ENCODE measurements around the gene ANKUB1.
"Not testable (repeated sequence)": the region's sequence is repeated elsewhere in the genome, so short reads cannot be mapped to it uniquely, and the experiment has no call there.

Gene ANKUB1

DNA sequence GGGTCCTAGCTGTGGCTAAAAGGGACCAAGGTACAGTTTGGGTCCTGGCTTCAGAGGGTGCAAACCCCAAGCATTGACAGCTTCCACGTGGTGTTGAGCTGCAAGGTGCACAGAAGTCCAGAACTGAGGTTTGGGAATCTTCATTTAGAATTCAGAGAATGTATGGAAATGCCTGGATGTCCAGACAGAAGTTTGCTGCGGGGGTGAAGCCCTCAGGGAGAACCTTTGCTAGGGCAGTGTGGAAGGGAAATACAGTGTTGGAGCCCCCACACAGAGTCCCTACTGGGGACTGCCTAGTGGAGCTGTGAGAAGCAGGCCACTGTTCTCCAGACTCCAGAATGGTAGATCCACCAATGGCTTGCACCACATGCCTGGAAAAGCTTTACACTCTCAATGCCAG is 38.5 kb upstream of the ANKUB1 start:
- no peak for DNase-seq (ENCODE audit: extremely low read depth, insufficient read length)
- no peak overlapping the region for H3K4me3 ChIP-seq (replicated peaks; ENCODE audit: low read depth, low read length)
- TF ChIP-seq, protein P1, sequence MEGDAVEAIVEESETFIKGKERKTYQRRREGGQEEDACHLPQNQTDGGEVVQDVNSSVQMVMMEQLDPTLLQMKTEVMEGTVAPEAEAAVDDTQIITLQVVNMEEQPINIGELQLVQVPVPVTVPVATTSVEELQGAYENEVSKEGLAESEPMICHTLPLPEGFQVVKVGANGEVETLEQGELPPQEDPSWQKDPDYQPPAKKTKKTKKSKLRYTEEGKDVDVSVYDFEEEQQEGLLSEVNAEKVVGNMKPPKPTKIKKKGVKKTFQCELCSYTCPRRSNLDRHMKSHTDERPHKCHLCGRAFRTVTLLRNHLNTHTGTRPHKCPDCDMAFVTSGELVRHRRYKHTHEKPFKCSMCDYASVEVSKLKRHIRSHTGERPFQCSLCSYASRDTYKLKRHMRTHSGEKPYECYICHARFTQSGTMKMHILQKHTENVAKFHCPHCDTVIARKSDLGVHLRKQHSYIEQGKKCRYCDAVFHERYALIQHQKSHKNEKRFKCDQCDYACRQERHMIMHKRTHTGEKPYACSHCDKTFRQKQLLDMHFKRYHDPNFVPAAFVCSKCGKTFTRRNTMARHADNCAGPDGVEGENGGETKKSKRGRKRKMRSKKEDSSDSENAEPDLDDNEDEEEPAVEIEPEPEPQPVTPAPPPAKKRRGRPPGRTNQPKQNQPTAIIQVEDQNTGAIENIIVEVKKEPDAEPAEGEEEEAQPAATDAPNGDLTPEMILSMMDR (IDR thresholded peaks at IDR 0.05; ENCODE audit: insufficient read depth, low read length, poor library complexity, severe bottlenecking), result no peak
- H3K36me3 ChIP-seq (ENCODE audit: control insufficient read depth, insufficient read depth, low read length), result no peaks in the 10 kb centered on the region
- H3K27me3 ChIP-seq (replicated peaks; ENCODE audit: control insufficient read depth, insufficient read depth, low read length), result no peaks in the 10 kb centered on the region

DNA sequence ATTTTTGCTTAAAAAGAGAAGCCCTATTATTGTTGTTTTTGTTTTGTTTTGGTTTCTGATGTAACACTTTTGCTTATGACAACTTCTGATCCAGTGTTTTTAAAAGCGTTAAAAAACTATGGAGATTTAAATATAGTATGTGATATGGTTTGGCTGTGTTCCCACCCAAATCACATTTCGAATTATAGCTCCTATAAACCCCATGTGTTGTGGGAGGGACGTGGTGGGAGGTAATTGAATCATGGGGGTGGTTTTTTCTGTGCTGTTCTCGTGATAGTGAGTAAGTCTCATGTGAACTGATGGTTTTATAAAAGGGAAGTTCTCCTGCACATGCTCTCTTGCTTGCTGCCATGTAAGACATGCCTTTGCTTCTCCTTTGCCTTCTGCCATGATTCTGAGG is 37.3 kb upstream of the ANKUB1 start:
- not testable (repeated sequence) for H3K27me3 ChIP-seq (replicated peaks; ENCODE audit: control insufficient read depth, insufficient read depth, low read length); H3K36me3 ChIP-seq (ENCODE audit: control insufficient read depth, insufficient read depth, low read length); H3K4me3 ChIP-seq (replicated peaks; ENCODE audit: low read depth, low read length); DNase-seq (ENCODE audit: extremely low read depth, insufficient read length)

DNA sequence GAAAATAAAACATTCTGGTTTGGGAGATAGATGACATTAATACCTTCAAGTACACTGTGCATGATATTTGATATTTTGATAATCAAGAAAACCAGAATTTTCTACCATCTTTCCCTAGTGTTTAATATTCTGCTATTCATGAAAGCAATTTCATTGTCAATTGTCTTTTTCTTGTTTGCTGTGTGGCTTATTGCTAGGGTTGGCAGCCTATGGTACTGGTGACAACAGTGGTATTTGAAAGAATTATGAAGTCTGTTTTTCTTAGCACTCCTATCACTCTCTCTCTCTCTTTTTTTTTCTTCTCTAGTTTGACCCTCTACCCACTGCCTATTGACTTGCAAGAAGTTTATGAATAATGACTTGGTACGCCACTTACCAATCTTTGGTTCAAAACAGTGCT is 36.0 kb upstream of the ANKUB1 start:
- Histone ChIP-seq H3K4me3 (replicated peaks; ENCODE audit: low read depth, low read length) (no peak overlapping the region), H3K36me3 (ENCODE audit: control insufficient read depth, insufficient read depth, low read length) (no peaks in the 10 kb centered on the region), H3K27me3 (replicated peaks; ENCODE audit: control insufficient read depth, insufficient read depth, low read length) (no peaks in the 10 kb centered on the region)
- TF ChIP-seq, protein P1 (IDR thresholded peaks at IDR 0.05; ENCODE audit: insufficient read depth, low read length, poor library complexity, severe bottlenecking), result no peak
- DNase-seq (ENCODE audit: extremely low read depth, insufficient read length), result no peak

DNA sequence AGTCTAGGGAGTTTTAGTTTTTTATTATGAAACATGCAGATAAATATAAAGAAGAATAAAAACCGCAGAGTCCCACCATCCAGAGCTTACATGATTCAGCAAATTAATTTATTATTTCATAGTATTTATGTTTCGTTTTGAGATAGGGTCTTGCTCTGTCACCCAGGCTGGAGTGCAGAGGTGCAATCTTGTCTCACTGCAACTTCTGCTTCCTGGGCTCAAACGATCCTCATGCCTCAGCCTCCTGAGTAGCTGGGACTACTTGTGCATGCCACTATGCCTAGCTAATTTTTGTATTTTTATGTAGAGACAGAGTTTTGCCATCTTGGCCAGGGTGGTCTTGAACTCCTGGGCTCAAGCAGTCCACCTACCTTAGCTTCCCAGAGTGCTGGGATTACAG is 34.3 kb upstream of the ANKUB1 start:
- Histone ChIP-seq H3K27me3 (replicated peaks; ENCODE audit: control insufficient read depth, insufficient read depth, low read length) (no peaks in the 10 kb centered on the region), H3K36me3 (ENCODE audit: control insufficient read depth, insufficient read depth, low read length) (no peaks in the 10 kb centered on the region), H3K4me3 (replicated peaks; ENCODE audit: low read depth, low read length) (no peak overlapping the region)
- TF ChIP-seq, protein P1 (IDR thresholded peaks at IDR 0.05; ENCODE audit: insufficient read depth, low read length, poor library complexity, severe bottlenecking), result no peak
- DNase-seq (ENCODE audit: extremely low read depth, insufficient read length), result no peak

DNA sequence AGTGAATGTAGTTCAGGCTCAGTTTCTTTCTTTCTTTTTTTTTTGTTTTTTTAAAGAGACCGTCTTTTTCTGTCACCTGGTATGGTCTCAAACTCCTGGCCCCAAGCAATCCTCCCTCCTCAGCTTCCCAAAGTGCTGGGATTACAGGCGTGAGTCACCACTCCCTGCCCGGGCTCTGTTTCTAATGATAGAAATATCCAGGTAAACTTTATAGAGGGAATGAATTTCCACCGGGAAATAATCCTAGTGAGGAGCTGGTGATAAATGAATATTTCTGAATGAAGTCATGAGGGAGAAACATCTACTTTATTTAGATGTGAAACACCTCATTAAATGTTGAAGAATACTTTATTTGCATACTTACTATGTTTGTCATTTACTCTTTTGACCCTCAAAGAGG is 27.8 kb upstream of the ANKUB1 start:
- no peak overlapping the region for H3K4me3 ChIP-seq (replicated peaks; ENCODE audit: low read depth, low read length)
- H3K36me3 ChIP-seq (ENCODE audit: control insufficient read depth, insufficient read depth, low read length), result no peaks in the 10 kb centered on the region
- TF ChIP-seq, protein P1 (IDR thresholded peaks at IDR 0.05; ENCODE audit: insufficient read depth, low read length, poor library complexity, severe bottlenecking), result no peak
- no peak for DNase-seq (ENCODE audit: extremely low read depth, insufficient read length)
- H3K27me3 ChIP-seq (replicated peaks; ENCODE audit: control insufficient read depth, insufficient read depth, low read length), result no peaks in the 10 kb centered on the region

DNA sequence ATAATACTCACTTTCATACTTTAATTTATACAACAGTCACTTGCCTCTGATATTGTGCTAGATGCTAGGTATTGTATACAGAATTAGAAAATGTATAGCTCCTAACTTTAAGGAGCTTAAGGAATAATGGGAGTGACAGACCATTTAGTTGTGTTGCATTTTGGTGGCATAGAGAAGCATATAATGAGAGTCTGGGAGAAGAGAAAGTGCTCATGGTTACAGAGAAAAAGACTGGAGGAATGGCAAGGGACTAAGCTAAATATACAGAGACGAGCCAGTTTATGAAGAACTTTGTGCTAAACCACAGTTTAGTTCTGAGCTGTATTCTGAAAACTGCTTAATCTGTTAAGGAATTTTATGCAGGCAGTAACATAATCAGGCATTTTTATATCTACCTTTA is 27.1 kb upstream of the ANKUB1 start:
- Histone ChIP-seq H3K4me3 (replicated peaks; ENCODE audit: low read depth, low read length) (no peak overlapping the region), H3K36me3 (ENCODE audit: control insufficient read depth, insufficient read depth, low read length) (no peaks in the 10 kb centered on the region), H3K27me3 (replicated peaks; ENCODE audit: control insufficient read depth, insufficient read depth, low read length) (no peaks in the 10 kb centered on the region)
- TF ChIP-seq, protein P1 (IDR thresholded peaks at IDR 0.05; ENCODE audit: insufficient read depth, low read length, poor library complexity, severe bottlenecking), result no peak
- DNase-seq (ENCODE audit: extremely low read depth, insufficient read length), result no peak

Measured in GM06990 (cell line).